RWPE2 (cell line): Measurements from ENCODE around the gene LDLRAD4.

Experiments used
- ATAC-seq: fragments of 200-7000 bp; cut with Tn5 transposase; 3 replicates; pipeline ENCODE4 v1.9.1; 2021; ENCODE audit warnings: low read depth
- DNase-seq: peaks from one replicate; pipeline ENCODE4 v3.0.0-alpha.2; 2020; ENCODE audit warnings: low spot score
- H3K27ac ChIP-seq: fragments of 450-650 bp; 2 replicates; pipeline ENCODE4 v1.5.1; 2017; ENCODE audit warnings: mild to moderate bottlenecking; ENCODE audit not compliant: poor library complexity, severe bottlenecking
- H3K27me3 ChIP-seq: fragments of 250-450 bp; sonication (Bioruptor Pico); 2 replicates; pipeline ENCODE4 v1.5.1; 2021; ENCODE audit warnings: mild to moderate bottlenecking, moderate library complexity; ENCODE audit not compliant: insufficient read depth, poor library complexity, severe bottlenecking
- H3K36me3 ChIP-seq: fragments of 250-450 bp; sonication (Bioruptor Pico); 2 replicates; pipeline ENCODE4 v1.5.1; 2020; ENCODE audit warnings: low read depth, mild to moderate bottlenecking, moderate library complexity
- H3K4me1 ChIP-seq: fragments of 250-450 bp; sonication (Bioruptor Pico); 2 replicates; pipeline ENCODE4 v1.5.1; 2021; ENCODE audit warnings: mild to moderate bottlenecking, moderate library complexity; ENCODE audit not compliant: insufficient read depth, poor library complexity, severe bottlenecking
- H3K4me3 ChIP-seq: fragments of 250-450 bp; sonication (Bioruptor Pico); 2 replicates; pipeline ENCODE4 v1.5.1; 2021; ENCODE audit warnings: mild to moderate bottlenecking, moderate library complexity; ENCODE audit not compliant: severe bottlenecking
- H3K9me3 ChIP-seq: fragments of 250-450 bp; sonication (Bioruptor Pico); 2 replicates; pipeline ENCODE4 v1.5.1; 2021; ENCODE audit warnings: mild to moderate bottlenecking, moderate library complexity; ENCODE audit not compliant: severe bottlenecking
- TF ChIP-seq, protein P1 (sequence below): fragments of 450-650 bp; IDR thresholded peaks from one replicate; pipeline ENCODE4 v1.5.1; 2017; ENCODE audit warnings: mild to moderate bottlenecking, moderate library complexity; ENCODE audit not compliant: poor library complexity, severe bottlenecking

LDLRAD4 gene

GRCh38 chr18:13237641-13238040 lies 19.1 kb downstream of the LDLRAD4 start:
- no peaks in the 10 kb centered on the region for H3K27me3 ChIP-seq
- no peak overlapping the region for H3K27ac ChIP-seq
- DNase-seq, result no peak
- H3K4me3 ChIP-seq, result no peak overlapping the region
- no peak for ATAC-seq
- H3K36me3 ChIP-seq, result no peaks in the 10 kb centered on the region
- no peaks in the 10 kb centered on the region for H3K9me3 ChIP-seq
- TF ChIP-seq, protein P1, sequence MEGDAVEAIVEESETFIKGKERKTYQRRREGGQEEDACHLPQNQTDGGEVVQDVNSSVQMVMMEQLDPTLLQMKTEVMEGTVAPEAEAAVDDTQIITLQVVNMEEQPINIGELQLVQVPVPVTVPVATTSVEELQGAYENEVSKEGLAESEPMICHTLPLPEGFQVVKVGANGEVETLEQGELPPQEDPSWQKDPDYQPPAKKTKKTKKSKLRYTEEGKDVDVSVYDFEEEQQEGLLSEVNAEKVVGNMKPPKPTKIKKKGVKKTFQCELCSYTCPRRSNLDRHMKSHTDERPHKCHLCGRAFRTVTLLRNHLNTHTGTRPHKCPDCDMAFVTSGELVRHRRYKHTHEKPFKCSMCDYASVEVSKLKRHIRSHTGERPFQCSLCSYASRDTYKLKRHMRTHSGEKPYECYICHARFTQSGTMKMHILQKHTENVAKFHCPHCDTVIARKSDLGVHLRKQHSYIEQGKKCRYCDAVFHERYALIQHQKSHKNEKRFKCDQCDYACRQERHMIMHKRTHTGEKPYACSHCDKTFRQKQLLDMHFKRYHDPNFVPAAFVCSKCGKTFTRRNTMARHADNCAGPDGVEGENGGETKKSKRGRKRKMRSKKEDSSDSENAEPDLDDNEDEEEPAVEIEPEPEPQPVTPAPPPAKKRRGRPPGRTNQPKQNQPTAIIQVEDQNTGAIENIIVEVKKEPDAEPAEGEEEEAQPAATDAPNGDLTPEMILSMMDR, result no peak
- H3K4me1 ChIP-seq, result no peaks in the 10 kb centered on the region

- ATAC-seq (no peak), DNase-seq (no peak)
- no peaks in the 10 kb centered on the region for H3K9me3 ChIP-seq
- no peaks in the 10 kb centered on the region for H3K36me3 ChIP-seq
- TF ChIP-seq, protein P1, result no peak
- no peak overlapping the region for H3K27ac ChIP-seq
- no peaks in the 10 kb centered on the region for H3K4me1 ChIP-seq
- no peak overlapping the region for H3K4me3 ChIP-seq
- no peaks in the 10 kb centered on the region for H3K27me3 ChIP-seq
Observed at GRCh38 chr18:13239171-13239956, 20.8 kb downstream of the LDLRAD4 start.

DNA sequence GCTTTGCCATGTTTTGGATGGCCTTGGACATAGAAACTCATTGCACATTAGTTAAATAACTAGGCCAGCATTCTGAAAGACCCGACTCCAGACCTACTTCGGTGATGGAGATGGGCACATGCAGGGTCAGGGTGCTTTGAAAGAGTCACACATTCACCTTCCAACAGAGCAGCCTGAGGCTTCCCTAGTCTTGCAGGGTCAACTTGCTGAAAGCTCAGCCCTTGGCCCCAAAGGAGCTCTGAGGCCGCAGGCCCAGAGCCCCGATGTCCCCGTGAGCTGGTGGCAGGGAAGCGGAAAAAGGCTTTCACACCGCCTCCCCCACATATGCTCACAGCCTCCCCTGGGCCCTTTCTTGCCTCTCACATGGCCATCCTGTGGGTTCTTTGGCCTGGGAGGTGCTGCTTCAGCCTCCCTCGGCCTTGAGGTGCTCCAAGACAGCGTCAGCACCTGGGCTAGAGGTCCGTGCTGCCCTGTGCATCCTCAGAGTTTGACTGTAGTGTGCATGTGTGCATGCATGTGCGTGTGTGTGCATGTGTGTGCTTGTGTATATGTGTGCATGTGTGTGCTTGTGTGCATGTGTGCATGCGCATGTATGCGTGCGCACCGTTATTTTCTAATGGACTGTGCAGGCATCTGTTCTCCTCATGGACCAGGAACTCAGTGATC lies 21.6 kb downstream of the LDLRAD4 start:
- Histone ChIP-seq H3K4me1 (no peaks in the 10 kb centered on the region), H3K27ac (no peak overlapping the region), H3K27me3 (no peaks in the 10 kb centered on the region), H3K4me3 (no peak overlapping the region), H3K36me3 (no peaks in the 10 kb centered on the region), H3K9me3 (no peaks in the 10 kb centered on the region)
- ATAC-seq (no peak), DNase-seq (no peak)
- TF ChIP-seq, protein P1, result no peak

- ATAC-seq (no peak), DNase-seq (no peak)
- TF ChIP-seq, protein P1, result no peak
- Histone ChIP-seq H3K27me3 (no peaks in the 10 kb centered on the region), H3K4me3 (no peak overlapping the region), H3K36me3 (no peaks in the 10 kb centered on the region), H3K9me3 (no peaks in the 10 kb centered on the region), H3K4me1 (no peaks in the 10 kb centered on the region), H3K27ac (no peak overlapping the region)
Observed at GRCh38 chr18:13241083-13241892, 22.7 kb downstream of the LDLRAD4 start.
